HG03575 (cell line): ENCODE results near the gene TNS3.
"Not testable (repeated sequence)": the region's sequence is repeated elsewhere in the genome, so short reads cannot be mapped to it uniquely, and the experiment has no call there.

Source experiments
- ATAC-seq: cut with Tn5 transposase; IDR thresholded peaks from one replicate; pipeline ENCODE4 v1.9.1; 2021; ENCODE audit not compliant: unreplicated experiment, insufficient number of reproducible peaks, low FRiP score; ENCODE audit errors: extremely low read depth

The TNS3 gene

GRCh38 chr7:47282790-47283496 lies 299.0 kb downstream of the TNS3 start:
- ATAC-seq: no peak

GRCh38 chr7:47281966-47282643 lies 299.8 kb downstream of the TNS3 start:
- no peak for ATAC-seq

- no peak for ATAC-seq
Observed at GRCh38 chr7:47281161-47281560, 300.8 kb downstream of the TNS3 start.

GRCh38 chr7:47280114-47280513 lies 301.8 kb downstream of the TNS3 start:
- ATAC-seq: no peak

GRCh38 chr7:47278043-47278442 lies 303.9 kb downstream of the TNS3 start:
- ATAC-seq: no peak

GRCh38 chr7:47277321-47277781 lies 304.6 kb downstream of the TNS3 start:
- no peak for ATAC-seq

- no peak for ATAC-seq
Observed at GRCh38 chr7:47273974-47274766, 307.7 kb downstream of the TNS3 start.

- no peak for ATAC-seq
Observed at GRCh38 chr7:47273088-47273487, 308.8 kb downstream of the TNS3 start.

- no peak for ATAC-seq
Observed at GRCh38 chr7:47271749-47272148, 310.2 kb downstream of the TNS3 start.

GRCh38 chr7:47268851-47269836 lies 312.8 kb downstream of the TNS3 start:
- no peak for ATAC-seq

- no peak for ATAC-seq
Observed at GRCh38 chr7:47267346-47267745, 314.6 kb downstream of the TNS3 start.

- ATAC-seq: no peak
Observed at GRCh38 chr7:47266799-47267198, 315.1 kb downstream of the TNS3 start.

GRCh38 chr7:47266131-47266706 lies 315.7 kb downstream of the TNS3 start:
- peak; percentile 57 for ATAC-seq

GRCh38 chr7:47265621-47266020 lies 316.3 kb downstream of the TNS3 start:
- no peak for ATAC-seq

- no peak for ATAC-seq
Observed at GRCh38 chr7:47264021-47264651, 317.8 kb downstream of the TNS3 start.

- ATAC-seq: no peak
Observed at GRCh38 chr7:47262881-47263280, 319.0 kb downstream of the TNS3 start.

- ATAC-seq: not testable (repeated sequence)
Observed at GRCh38 chr7:47262160-47262559, 319.8 kb downstream of the TNS3 start.

GRCh38 chr7:47260270-47260669 lies 321.6 kb downstream of the TNS3 start:
- ATAC-seq: no peak
